ENCODE results near the gene BMPR1A.

BMPR1A gene

GRCh38 chr10:86708783-86709380, 47.5 kb upstream of the BMPR1A start:
- no peak overlapping the region for H2AFZ ChIP-seq (ENCODE audit: insufficient read depth, low read length, poor library complexity)
- no peaks in the 10 kb centered on the region for H3K9me3 ChIP-seq (ENCODE audit: insufficient read depth, low read depth, low read length)
- peaks cover 16% of the 10 kb centered on the region for H3K79me1 ChIP-seq (ENCODE audit: low read length)
- no peak overlapping the region for H2BK12ac ChIP-seq (ENCODE audit: low read length)
- H4K91ac ChIP-seq (ENCODE audit: low read depth, low read length), result peak overlapping the region; percentile 19
- H3K4me3 ChIP-seq (ENCODE audit: low read depth, low read length), result no peak overlapping the region
- WGBS (ENCODE audit: extremely low coverage, insufficient coverage, insufficient read length), result no CpG with 5 or more reads among the region's 5 CpGs
- H4K8ac ChIP-seq (ENCODE audit: low read depth, low read length), result no peak overlapping the region
- H2AK5ac ChIP-seq (ENCODE audit: low read length), result no peak overlapping the region
- H3K79me2 ChIP-seq (ENCODE audit: control insufficient read depth, insufficient read depth, low read length, poor library complexity), result peaks cover 11% of the 10 kb centered on the region
- H3K14ac ChIP-seq (ENCODE audit: low read length), result no peak overlapping the region
- H3K27me3 ChIP-seq (ENCODE audit: insufficient read depth, low read length), result no peaks in the 10 kb centered on the region
- no peaks in the 10 kb centered on the region for H3K36me3 ChIP-seq (ENCODE audit: control insufficient read depth in 1 of 2, insufficient read depth in 2 of 2, low read length in 2 of 2)
- H2BK120ac ChIP-seq (ENCODE audit: insufficient read depth, low read length, poor library complexity), result no peak overlapping the region
- H2BK5ac ChIP-seq (ENCODE audit: low read depth, low read length, poor library complexity), result no peak overlapping the region
- H3K18ac ChIP-seq (ENCODE audit: low read length), result no peak overlapping the region
- H3K23ac ChIP-seq (ENCODE audit: low read length), result no peak overlapping the region
- no peak for DNase-seq
- no peak overlapping the region for H3K9ac ChIP-seq (ENCODE audit: low read length)
- no peak overlapping the region for H3K4me2 ChIP-seq (ENCODE audit: low read length)
- H3K27ac ChIP-seq (ENCODE audit: low read depth, low read length), result no peak overlapping the region
- H3K4me1 ChIP-seq (ENCODE audit: control insufficient read depth in 1 of 2, insufficient read depth in 2 of 2, low read length in 2 of 2), result peaks cover 9 to 11% of the 10 kb centered on the region in 2 experiments
- H4K12ac ChIP-seq (ENCODE audit: low read depth, low read length), result no peak overlapping the region
- H3K4ac ChIP-seq (ENCODE audit: low read depth, low read length), result no peak overlapping the region

DNA sequence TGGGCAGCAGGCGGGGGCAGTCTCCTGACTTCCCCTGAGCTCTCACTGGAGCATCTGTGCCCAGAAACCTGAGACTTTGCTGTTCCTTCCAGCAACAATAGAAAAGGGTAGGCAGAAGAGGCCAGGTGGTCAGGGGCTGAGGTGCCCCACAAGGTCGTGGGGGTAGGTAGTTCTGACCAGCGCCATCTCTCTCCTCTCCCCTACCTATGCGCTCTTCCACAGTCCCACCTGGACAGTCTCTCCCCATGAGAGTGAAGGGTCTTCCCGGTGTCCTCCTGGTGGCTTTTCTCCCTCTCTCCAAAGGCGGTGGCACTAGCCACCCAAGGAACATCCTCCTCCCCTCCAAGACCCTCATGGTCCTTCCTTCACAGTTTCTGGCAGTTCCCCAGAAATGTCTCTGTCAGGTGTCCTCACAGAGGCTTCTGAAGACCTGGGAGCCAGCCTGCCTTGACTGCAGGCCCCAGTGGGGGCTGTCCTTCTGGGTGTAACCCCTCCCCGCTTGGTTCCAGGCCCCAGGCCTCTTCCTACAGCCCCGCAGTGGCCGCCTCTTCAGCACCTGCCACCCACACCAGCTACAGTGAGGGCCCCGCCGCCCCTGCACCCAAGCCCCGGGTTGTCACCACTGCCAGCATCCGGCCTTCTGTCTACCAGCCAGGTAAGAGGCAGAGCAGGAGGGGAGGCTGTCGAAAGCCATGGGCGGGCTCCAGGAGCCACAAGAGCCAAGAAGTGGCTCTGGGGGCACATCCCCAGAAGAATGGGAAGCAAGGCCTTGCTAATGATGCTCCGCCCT, 46.8 kb upstream of the BMPR1A start:
- Histone ChIP-seq H3K9ac (ENCODE audit: low read length) (no peak overlapping the region), H2BK12ac (ENCODE audit: low read length) (no peak overlapping the region), H3K36me3 (ENCODE audit: control insufficient read depth in 1 of 2, insufficient read depth in 2 of 2, low read length in 2 of 2) (no peaks in the 10 kb centered on the region), H3K27me3 (ENCODE audit: insufficient read depth, low read length) (no peaks in the 10 kb centered on the region), H2AK5ac (ENCODE audit: low read length) (peak overlapping the region; percentile 32), H2AFZ (ENCODE audit: insufficient read depth, low read length, poor library complexity) (no peak overlapping the region), H3K9me3 (ENCODE audit: insufficient read depth, low read depth, low read length) (no peaks in the 10 kb centered on the region), H3K4me3 (ENCODE audit: low read depth, low read length) (no peak overlapping the region), H4K12ac (ENCODE audit: low read depth, low read length) (no peak overlapping the region), H3K14ac (ENCODE audit: low read length) (no peak overlapping the region), H3K4ac (ENCODE audit: low read depth, low read length) (no peak overlapping the region), H4K91ac (ENCODE audit: low read depth, low read length) (no peak overlapping the region), H3K4me1 (ENCODE audit: control insufficient read depth in 1 of 2, insufficient read depth in 2 of 2, low read length in 2 of 2) (peaks cover 9 to 11% of the 10 kb centered on the region in 2 experiments), H3K27ac (ENCODE audit: low read depth, low read length) (no peak overlapping the region), H2BK5ac (ENCODE audit: low read depth, low read length, poor library complexity) (no peak overlapping the region), H3K18ac (ENCODE audit: low read length) (no peak overlapping the region), H4K8ac (ENCODE audit: low read depth, low read length) (no peak overlapping the region), H3K79me2 (ENCODE audit: control insufficient read depth, insufficient read depth, low read length, poor library complexity) (peaks cover 11% of the 10 kb centered on the region), H2BK120ac (ENCODE audit: insufficient read depth, low read length, poor library complexity) (no peak overlapping the region), H3K79me1 (ENCODE audit: low read length) (peaks cover 16% of the 10 kb centered on the region), H3K4me2 (ENCODE audit: low read length) (no peak overlapping the region), H3K23ac (ENCODE audit: low read length) (no peak overlapping the region)
- WGBS (ENCODE audit: extremely low coverage, insufficient coverage, insufficient read length), result no CpG with 5 or more reads among the region's 16 CpGs
- no peak for DNase-seq

GRCh38 chr10:86710987-86711512, 45.4 kb upstream of the BMPR1A start:
- H3K18ac ChIP-seq (ENCODE audit: low read length), result peak overlapping the region; percentile 90
- H4K91ac ChIP-seq (ENCODE audit: low read depth, low read length), result peak overlapping the region; percentile 96
- H3K4ac ChIP-seq (ENCODE audit: low read depth, low read length), result peak overlapping the region; percentile 89
- no peaks in the 10 kb centered on the region for H3K27me3 ChIP-seq (ENCODE audit: insufficient read depth, low read length)
- H3K79me1 ChIP-seq (ENCODE audit: low read length), result peaks cover 16% of the 10 kb centered on the region
- H3K4me1 ChIP-seq (ENCODE audit: control insufficient read depth in 1 of 2, insufficient read depth in 2 of 2, low read length in 2 of 2), result peaks cover 9 to 16% of the 10 kb centered on the region in 2 experiments
- H2BK5ac ChIP-seq (ENCODE audit: low read depth, low read length, poor library complexity), result peak overlapping the region; percentile 90
- no peaks in the 10 kb centered on the region for H3K9me3 ChIP-seq (ENCODE audit: insufficient read depth, low read depth, low read length)
- peak overlapping the region; percentile 94 for H3K4me2 ChIP-seq (ENCODE audit: low read length)
- peak overlapping the region; percentile 89 for H3K14ac ChIP-seq (ENCODE audit: low read length)
- peak; percentile 82 to 87 for DNase-seq
- peak overlapping the region; percentile 97 for H3K27ac ChIP-seq (ENCODE audit: low read depth, low read length)
- no peak overlapping the region for H3K23ac ChIP-seq (ENCODE audit: low read length)
- peaks cover 11% of the 10 kb centered on the region for H3K79me2 ChIP-seq (ENCODE audit: control insufficient read depth, insufficient read depth, low read length, poor library complexity)
- H3K4me3 ChIP-seq (ENCODE audit: low read depth, low read length), result peak overlapping the region; percentile 66
- peak overlapping the region; percentile 88 for H4K12ac ChIP-seq (ENCODE audit: low read depth, low read length)
- H3K36me3 ChIP-seq (ENCODE audit: control insufficient read depth in 1 of 2, insufficient read depth in 2 of 2, low read length in 2 of 2), result no peaks in the 10 kb centered on the region
- peak overlapping the region; percentile 85 for H2AK5ac ChIP-seq (ENCODE audit: low read length)
- H4K8ac ChIP-seq (ENCODE audit: low read depth, low read length), result peak overlapping the region; percentile 98
- H2AFZ ChIP-seq (ENCODE audit: insufficient read depth, low read length, poor library complexity), result peak overlapping the region; percentile 95
- peak overlapping the region; percentile 79 for H2BK12ac ChIP-seq (ENCODE audit: low read length)
- H2BK120ac ChIP-seq (ENCODE audit: insufficient read depth, low read length, poor library complexity), result peak overlapping the region; percentile 86
- H3K9ac ChIP-seq (ENCODE audit: low read length), result peak overlapping the region; percentile 75
- WGBS (ENCODE audit: extremely low coverage, insufficient coverage, insufficient read length), result no CpG with 5 or more reads among the region's 46 CpGs

GRCh38 chr10:86711513-86712316, 44.7 kb upstream of the BMPR1A start:
- H3K23ac ChIP-seq (ENCODE audit: low read length), result no peak overlapping the region
- H3K9me3 ChIP-seq (ENCODE audit: insufficient read depth, low read depth, low read length), result no peaks in the 10 kb centered on the region
- peak overlapping the region; percentile 92 for H4K8ac ChIP-seq (ENCODE audit: low read depth, low read length)
- peak overlapping the region; percentile 89 for H3K14ac ChIP-seq (ENCODE audit: low read length)
- H3K79me1 ChIP-seq (ENCODE audit: low read length), result peaks cover 16% of the 10 kb centered on the region
- H2BK120ac ChIP-seq (ENCODE audit: insufficient read depth, low read length, poor library complexity), result peak overlapping the region; percentile 86
- H4K12ac ChIP-seq (ENCODE audit: low read depth, low read length), result peak overlapping the region; percentile 93
- peak overlapping the region; percentile 12 for H2BK12ac ChIP-seq (ENCODE audit: low read length)
- peak overlapping the region; percentile 59 for H3K4ac ChIP-seq (ENCODE audit: low read depth, low read length)
- H3K9ac ChIP-seq (ENCODE audit: low read length), result peak overlapping the region; percentile 75
- peak overlapping the region; percentile 72 for H3K18ac ChIP-seq (ENCODE audit: low read length)
- DNase-seq, result peak; percentile 37 to 59
- H3K4me3 ChIP-seq (ENCODE audit: low read depth, low read length), result peak overlapping the region; percentile 66
- H3K4me2 ChIP-seq (ENCODE audit: low read length), result peak overlapping the region; percentile 94
- no peak overlapping the region for H2AK5ac ChIP-seq (ENCODE audit: low read length)
- H3K79me2 ChIP-seq (ENCODE audit: control insufficient read depth, insufficient read depth, low read length, poor library complexity), result peaks cover 11% of the 10 kb centered on the region
- peak overlapping the region; percentile 97 for H3K27ac ChIP-seq (ENCODE audit: low read depth, low read length)
- H3K4me1 ChIP-seq (ENCODE audit: control insufficient read depth in 1 of 2, insufficient read depth in 2 of 2, low read length in 2 of 2), result peaks cover 9 to 16% of the 10 kb centered on the region in 2 experiments
- no peaks in the 10 kb centered on the region for H3K36me3 ChIP-seq (ENCODE audit: control insufficient read depth in 1 of 2, insufficient read depth in 2 of 2, low read length in 2 of 2)
- peak overlapping the region; percentile 90 for H2BK5ac ChIP-seq (ENCODE audit: low read depth, low read length, poor library complexity)
- H2AFZ ChIP-seq (ENCODE audit: insufficient read depth, low read length, poor library complexity), result peak overlapping the region; percentile 85
- no CpG with 5 or more reads among the region's 82 CpGs for WGBS (ENCODE audit: extremely low coverage, insufficient coverage, insufficient read length)
- no peaks in the 10 kb centered on the region for H3K27me3 ChIP-seq (ENCODE audit: insufficient read depth, low read length)
- peak overlapping the region; percentile 96 for H4K91ac ChIP-seq (ENCODE audit: low read depth, low read length)

Data from trophoblast cell (in vitro differentiated cells and primary cell).